AG04449 (cell line): Measurements from ENCODE around the gene TARP.

ENCODE experiments used
- CTCF ChIA-PET: fragments of 350-600 bp; formaldehyde crosslinking; extraction: SDS; loops from one replicate; lab custom pipeline; 2021; ENCODE audit warnings: antibody characterized with exemption; lab: Yijun Ruan, JAX
- POLR2A ChIA-PET: fragments of 400-600, 350-600 bp; formaldehyde crosslinking; extraction: SDS; loops from one replicate; lab custom pipeline; 2020; ENCODE audit warnings: antibody characterized with exemption, inconsistent platforms; lab: Yijun Ruan, JAX
- DNase-seq: peaks from one replicate; pipeline ENCODE4 v3.0.0-alpha.2; 2010; ENCODE audit warnings: low read depth, low spot score
- H3K4me3 ChIP-seq: 2 replicates; pipeline ENCODE4 v1.5.1; 2011; ENCODE audit warnings: low read depth, mild to moderate bottlenecking, control low read depth, low read length
- CTCF ChIP-seq: IDR thresholded peaks from one replicate; pipeline ENCODE4 v1.5.1; 2011; ENCODE audit warnings: mild to moderate bottlenecking, moderate library complexity, low read length, control low read depth, inconsistent platforms; ENCODE audit not compliant: insufficient read depth; ENCODE audit errors: missing control alignments

TARP gene

GRCh38 chr7:38319873-38320272 lies 46.4 kb upstream of the TARP start:
- TF ChIP-seq CTCF = no peak
- ChIA-PET CTCF (interaction anchor here (0.6 to 20.3 kb wide), 15 partner anchors 9 to 418 kb away, joined by 3 to 265 read pairs (median 6); no protein-coding TSS in a partner anchor), POLR2A (no interaction called here)
- H3K4me3 ChIP-seq = no peak overlapping the region
- no peak for DNase-seq

DNA sequence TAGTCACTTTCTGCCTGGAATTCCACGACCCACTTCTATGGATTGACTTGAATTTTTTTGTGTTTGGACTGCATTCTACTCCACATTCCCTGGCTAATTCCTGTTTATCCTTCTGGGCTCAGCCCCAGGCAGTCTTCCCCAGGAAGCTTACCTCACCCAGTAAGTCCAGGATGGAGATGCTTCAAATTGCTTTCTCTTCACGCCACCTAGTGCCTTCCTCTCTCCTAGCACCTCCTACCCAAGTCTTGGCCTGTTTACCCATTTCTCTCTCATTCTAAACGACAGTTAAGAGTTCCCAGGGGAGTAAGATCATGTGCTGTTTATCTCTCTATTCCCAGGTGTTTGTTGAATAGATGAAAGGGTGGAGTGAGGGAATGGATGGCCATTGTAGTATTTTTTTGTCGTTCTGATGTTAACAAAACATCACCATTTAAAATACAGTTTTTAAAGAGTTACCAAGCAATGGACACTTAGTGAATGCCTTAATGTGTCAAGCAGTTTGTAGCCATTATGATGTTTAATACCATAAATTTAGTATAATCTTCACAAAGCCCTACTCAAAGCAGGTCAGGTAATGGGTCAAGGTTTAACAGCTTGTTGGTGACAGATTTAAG lies 45.5 kb upstream of the TARP start:
- TF ChIP-seq CTCF = peak; percentile 74
- H3K4me3 ChIP-seq = no peak overlapping the region
- CTCF ChIA-PET = interaction anchor here (0.6 to 20.3 kb wide), 22 partner anchors 8 to 417 kb away, joined by 3 to 265 read pairs (median 6); no protein-coding TSS in a partner anchor
- peak; percentile 53 for DNase-seq
- POLR2A ChIA-PET = interaction anchor here (1.2 kb wide), 1 partner anchor 141 kb away, joined by 4 read pairs; the partner anchor contains the start of gene STARD3NL

DNA sequence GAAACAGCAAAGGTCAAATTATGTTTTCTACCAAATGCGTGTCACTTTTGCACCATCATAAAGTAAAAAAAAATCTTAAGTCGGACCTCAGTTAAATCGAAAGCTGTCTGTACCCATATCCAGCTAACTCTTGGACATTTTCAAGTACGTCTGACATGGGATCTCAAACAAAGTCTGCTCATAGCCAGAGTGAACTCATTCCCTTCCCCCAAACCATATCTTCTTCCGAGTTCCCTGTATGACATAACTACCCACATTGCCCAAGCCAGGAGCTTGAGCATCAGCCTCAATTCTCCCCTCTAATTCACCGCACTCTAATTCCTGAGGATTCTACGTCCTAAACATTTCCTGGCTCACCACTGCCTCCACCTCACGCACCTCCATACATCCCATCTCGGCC lies 44.8 kb upstream of the TARP start:
- TF ChIP-seq CTCF = no peak
- no peak for DNase-seq
- CTCF ChIA-PET = interaction anchor here (0.6 to 20.3 kb wide), 18 partner anchors 7 to 417 kb away, joined by 3 to 265 read pairs (median 6); no protein-coding TSS in a partner anchor
- no peak overlapping the region for H3K4me3 ChIP-seq
- POLR2A ChIA-PET = interaction anchor here (1.2 kb wide), 1 partner anchor 140 kb away, joined by 4 read pairs; the partner anchor contains the start of gene STARD3NL

DNA sequence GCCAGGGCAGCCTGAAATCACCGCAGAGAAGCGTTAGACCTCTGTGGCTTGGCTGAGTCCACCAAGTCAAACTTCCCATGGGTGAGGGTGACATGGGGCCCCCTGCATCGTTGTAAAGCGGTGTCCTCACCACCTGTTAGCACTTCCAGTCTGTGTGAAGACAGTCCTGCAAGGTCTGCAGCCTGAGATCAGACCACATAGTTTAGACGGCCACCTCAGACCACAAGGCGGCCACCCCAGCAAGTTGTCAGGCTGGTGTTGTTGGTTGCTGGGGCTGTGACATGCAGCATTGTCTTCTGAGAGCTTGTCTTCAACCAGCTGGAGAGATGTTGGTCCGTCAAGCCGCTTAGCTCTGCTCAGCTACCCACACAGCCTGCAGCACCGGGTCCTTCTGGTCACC lies 44.1 kb upstream of the TARP start:
- no peak overlapping the region for H3K4me3 ChIP-seq
- DNase-seq = no peak
- no peak for TF ChIP-seq CTCF
- ChIA-PET POLR2A (no interaction called here), CTCF (interaction anchor here (1.4 to 20.3 kb wide), 7 partner anchors 9 to 212 kb away, joined by 3 to 265 read pairs (median 33); no protein-coding TSS in a partner anchor)

GRCh38 chr7:38316733-38317360 lies 43.4 kb upstream of the TARP start:
- no peak for DNase-seq
- POLR2A ChIA-PET = no interaction called here
- TF ChIP-seq CTCF = no peak
- CTCF ChIA-PET = interaction anchor here (0.8 to 20.3 kb wide), 7 partner anchors 8 to 97 kb away, joined by 3 to 265 read pairs (median 9); no protein-coding TSS in a partner anchor
- no peak overlapping the region for H3K4me3 ChIP-seq

DNA sequence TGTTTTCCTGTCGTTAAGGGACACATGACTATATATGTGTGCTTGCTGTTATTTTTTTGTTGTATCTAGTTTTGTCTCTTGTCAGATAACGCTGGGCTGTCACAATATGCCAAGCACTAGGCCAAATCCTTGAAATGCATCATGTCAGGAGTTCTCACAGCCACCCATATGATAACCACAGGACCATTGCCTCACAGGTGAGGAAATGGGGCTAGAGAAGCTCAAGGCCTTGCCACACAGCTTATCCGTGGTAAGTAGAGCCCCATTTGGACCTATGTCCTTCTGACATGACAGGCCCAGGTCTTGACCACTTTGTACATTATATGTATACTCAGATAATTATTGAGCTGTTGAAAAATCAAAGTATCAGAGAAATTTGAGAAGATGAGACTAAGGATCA lies 42.0 kb upstream of the TARP start:
- POLR2A ChIA-PET = no interaction called here
- no peak overlapping the region for H3K4me3 ChIP-seq
- DNase-seq = no peak
- TF ChIP-seq CTCF = no peak
- CTCF ChIA-PET = interaction anchor here (1.4 to 20.3 kb wide), 4 partner anchors 12 to 394 kb away, joined by 3 to 265 read pairs (median 110); no protein-coding TSS in a partner anchor
